OCI-M1 (cell line): ENCODE measurements around the gene RBSN.

Source experiments
- DNase-seq: peaks from one replicate; lab custom pipeline; 2025; lab: John Stamatoyannopoulos, UW

RBSN gene

DNA sequence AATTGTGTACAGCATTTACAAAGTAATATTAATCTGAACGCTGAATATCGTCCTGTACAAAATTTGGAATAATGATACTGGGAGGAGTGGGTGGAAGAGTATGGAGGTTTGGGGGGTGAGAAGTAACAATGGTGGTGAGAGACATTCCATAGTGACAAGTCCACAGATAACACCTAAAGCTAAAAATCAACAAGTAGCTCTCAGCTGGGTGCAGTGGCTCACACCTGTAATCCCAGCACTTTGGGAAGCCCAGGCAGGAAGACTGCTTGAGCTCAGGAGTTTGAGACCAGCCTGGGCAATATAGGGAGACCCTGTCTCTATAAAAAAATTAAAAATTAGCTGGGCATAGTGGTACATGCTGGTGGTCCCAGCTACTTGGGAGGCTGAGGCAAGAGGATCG lies 38.9 kb downstream of the RBSN start:
- DNase-seq, result no peak

DNA sequence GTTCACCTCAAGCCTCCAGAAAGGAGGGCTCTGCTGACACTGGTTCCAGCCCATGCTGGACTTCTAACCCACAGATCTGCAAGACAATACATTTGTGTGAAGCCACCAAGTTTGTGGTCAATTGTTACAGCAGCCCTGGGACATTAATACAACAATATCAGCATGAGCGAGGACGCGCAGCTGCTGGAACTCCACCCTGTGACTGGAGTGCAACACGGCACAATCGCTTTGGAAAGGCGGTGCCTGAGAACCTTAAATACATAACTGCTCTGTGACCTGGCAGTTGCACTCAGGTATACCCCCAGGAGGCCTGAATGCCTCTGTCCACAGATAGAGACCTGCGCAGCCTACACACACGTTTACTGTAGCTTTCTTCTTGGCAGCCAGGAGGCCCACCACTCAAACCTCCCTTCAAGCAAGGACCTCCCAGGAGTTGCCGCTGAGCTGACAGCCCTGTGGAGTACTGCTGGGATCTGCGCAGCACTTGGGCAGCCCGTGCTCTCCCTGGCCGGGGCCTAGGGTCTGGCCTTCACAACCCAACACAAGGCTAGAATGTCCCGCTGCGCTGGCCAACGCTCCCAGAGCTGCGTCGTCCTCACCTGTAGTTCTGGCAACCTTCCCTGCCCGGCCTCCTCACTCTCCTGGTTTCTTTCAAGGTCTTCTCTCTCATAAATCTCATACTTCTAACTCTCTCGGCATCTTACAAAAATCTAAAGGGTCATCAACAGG lies 42.1 kb downstream of the RBSN start:
- no peak for DNase-seq

- peak; percentile 63 for DNase-seq
These were observed 43.9 kb downstream of the RBSN start for GRCh38 chr3:15055019-15055557.

DNA sequence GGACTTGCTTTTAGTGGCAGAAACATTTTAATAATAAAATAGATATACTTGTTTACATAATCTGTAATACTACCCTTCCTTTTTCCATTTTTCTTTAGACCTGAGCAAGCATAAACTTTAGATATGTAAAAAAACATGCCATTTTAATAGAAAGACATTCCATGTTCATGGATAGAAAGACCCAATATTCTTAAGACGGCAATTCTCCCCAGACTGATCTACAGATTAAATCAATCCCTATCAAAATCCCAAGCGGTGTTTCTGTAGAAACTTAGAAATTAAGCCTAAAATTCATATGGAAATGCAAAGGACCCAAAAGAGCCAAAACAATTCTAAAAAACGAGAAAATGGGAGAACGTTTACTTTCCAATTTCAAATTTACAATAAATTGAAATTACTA lies 45.4 kb downstream of the RBSN start:
- DNase-seq, result no peak

DNA sequence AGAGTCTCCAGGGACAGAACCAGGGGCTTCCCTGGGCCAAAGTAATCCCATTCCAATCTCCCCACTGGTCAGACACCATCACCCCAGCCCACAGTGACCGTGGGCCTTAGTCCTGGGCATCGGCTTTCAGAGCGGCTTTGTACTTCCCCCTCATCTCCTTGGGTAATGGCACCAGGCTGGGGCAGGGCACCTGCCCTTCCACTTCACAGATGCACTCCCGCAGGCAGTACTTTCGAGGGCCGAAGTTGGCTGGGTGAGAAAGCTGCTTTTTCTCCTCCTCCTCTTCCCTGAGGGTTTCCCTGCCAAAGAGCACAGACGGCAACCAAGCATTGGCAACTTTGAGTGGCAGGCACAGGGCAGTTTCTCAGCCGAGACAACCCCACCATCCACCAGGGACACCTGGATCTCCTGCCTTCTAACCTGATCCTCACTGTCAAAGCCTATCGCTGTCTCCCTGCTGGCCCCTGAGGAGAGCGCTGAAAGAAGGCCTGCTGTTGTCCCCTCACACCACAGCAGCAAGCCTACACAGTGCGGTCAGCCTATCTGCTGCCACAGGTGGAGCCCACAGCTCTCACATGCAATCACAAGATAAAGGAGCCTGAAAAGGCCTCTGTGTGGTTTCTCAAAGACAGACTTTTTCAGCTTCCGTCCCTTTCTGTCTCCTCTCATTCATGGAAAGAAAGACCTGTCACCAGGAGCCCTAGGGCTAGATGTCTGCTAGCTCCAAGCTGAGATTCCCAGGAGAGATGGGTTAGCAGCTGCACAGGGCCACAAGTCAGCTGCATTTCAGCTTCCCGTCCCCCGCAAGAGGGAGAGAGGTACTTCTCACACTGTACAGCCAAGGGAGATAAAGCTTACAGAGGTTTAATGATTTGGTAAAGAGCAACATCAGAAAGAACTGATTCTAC lies 46.4 kb downstream of the RBSN start:
- peak; percentile 96 for DNase-seq

DNA sequence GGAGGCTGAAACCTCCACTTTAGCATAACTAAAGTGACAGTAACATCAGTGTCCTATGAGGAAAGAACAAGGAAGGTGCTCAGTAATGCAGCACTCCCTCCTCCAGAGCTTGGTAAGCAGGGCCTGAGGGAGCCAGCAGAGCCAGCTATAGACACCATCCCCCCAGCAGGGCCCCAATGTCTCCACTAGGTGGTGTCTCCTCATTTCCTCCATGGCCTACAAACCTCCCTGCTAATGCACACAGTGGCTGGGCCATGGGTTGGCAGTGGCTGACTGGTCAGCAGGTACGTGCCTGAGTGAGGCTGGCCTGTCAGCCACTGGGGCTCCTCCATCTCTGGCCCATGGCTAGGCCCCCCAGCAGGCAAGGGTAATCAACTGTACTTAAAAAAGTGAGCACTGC lies 47.4 kb downstream of the RBSN start:
- DNase-seq, result peak; percentile 82

DNA sequence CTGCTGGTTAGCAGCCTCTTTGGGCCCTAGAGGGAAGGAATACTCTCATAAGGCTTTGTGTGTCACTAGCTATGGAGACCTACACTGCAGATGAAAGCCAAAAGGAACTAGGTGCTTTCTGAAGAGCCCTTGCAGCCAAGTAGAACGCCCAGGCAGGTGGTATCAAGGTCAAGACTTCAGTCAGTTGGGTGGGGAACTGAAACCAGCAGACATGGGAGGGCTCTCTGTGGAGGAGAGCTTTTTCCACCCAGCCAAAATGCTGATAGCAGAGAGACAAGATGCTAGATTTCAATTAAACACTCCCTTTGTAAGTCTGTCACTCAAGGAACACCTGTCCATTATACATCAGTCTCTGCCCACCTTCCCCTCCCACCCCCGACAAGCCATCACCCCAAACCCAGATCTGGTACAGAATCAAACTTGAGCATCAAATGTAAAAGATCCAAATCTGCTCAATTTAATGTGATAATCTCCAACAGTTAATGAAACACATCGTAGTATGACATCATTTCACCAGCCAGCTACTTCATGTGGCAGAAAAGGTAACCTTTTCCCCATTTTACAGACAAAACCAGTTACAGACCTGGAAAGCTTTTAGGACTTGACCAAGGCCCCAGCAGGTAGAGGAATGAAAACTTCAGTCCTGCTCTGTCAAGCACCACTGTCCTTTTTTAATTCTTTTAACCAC lies 48.4 kb downstream of the RBSN start:
- no peak for DNase-seq

DNA sequence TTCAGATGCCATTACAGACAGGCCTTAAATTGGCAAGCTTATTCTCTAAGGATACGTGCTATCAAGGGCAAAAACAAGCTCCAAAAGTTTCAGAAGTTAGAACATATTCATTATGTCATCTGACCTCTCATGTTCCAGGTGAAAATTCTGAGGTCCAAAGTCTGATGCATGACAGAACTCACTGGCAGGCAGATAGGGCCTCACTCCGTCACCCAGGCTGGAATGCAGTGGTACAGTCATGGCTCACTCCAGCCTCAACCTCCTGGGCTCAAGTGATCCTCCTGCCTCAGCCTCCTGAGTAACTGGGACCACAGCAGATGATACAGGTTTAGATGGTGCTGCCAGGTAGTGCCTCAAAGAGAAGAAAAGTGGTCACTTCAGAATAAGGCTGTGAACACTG lies 49.4 kb downstream of the RBSN start:
- no peak for DNase-seq

GRCh38 chr3:15045667-15046066 lies 53.3 kb downstream of the RBSN start:
- DNase-seq, result no peak

DNA sequence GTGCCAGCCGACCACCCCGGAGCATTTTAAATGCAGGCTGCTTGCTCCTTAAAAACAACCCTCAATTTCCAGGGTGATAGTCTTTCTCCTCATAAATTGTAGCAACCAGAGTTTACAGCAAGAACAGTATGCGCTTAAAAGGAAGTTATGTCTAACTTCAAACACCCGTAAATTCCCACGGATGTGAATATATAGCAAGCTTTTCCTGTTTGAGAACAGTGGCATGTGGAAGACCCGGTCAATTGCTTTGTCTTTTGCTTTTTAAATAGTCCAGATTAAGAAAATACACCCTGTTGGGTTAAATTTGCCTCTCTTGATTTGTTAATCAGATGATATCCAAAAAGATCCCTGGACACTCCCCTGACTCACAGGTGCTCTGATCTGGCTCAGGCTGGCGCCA lies 54.6 kb downstream of the RBSN start:
- DNase-seq, result no peak

DNA sequence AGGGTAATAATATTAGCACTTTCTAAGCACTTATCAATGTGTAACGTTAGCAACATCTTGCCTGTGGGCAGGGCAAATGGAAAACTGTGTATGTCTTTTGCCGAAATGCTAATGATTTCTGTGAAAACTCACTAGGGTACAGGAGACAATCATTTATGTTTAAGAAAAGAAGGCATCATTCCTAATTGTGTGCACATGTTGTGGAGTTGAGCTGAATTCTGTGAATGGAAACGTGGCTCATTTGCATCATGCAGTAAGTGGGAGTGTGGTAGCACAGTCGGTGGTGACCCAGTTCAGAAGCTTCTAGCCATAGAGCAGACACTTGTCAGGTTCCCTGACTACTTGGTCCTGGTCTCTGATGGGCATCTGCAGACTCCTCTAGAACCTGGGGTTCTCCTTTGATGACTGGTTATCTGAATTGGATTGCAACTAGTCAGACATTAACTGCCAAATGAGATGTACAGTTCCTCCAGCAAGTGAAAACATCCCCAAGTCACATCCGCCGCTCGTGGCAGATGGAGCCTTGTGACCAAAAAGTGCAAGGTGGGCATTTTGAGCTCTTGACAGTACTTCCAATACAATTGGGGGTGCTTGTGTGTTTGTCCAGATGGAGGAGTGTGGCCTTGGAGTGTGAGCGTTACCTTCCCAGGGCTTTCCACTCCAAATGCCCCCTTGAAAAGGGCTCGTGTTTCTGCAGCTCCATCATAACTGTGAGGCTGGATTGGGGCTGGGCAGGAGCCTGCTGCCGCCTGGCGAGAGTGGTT lies 55.4 kb downstream of the RBSN start:
- no peak for DNase-seq

GRCh38 chr3:15042936-15043335 lies 56.0 kb downstream of the RBSN start:
- peak; percentile 15 for DNase-seq

GRCh38 chr3:15041950-15042349 lies 57.0 kb downstream of the RBSN start:
- DNase-seq, result no peak

DNA sequence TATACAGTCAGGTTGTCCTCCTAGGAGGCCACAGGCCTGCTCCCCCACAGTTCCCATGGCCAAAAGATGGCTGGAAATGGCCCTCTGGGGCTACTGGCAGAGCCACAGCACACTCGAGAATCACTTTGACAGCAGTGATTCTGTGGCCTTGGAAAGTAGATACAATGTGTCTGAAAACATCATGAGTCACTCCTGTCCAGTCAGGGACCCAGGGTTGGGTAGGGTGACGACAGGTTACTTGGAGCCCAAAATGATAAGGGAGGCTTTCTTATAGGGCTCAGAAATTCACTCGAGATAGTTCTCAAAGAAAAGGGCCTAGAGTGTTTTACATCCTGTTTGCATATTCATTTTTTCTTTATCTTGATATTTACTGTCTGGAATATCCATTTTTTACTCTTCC lies 58.1 kb downstream of the RBSN start:
- DNase-seq, result no peak

DNA sequence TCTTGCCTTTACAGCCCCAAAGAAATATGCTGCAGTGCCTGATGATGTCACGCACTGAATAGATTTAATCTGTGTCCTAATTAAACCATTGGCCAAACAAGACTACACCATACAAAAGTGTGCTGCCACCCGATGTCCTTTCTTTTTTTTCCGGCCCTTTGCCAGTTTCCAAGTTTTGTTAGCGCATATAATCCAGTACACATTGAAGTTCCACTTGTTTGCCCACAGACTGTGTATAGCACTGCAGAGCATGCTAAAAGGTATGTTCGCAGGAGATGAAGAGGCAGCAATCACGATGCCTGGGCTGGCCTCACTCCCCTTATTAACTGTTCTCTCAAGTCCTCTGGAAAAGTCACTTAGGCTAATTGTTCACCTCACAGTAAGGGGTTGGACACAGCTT lies 60.6 kb downstream of the RBSN start:
- no peak for DNase-seq

GRCh38 chr3:15033103-15033502 lies 65.8 kb downstream of the RBSN start:
- no peak for DNase-seq

- no peak for DNase-seq
These were observed 66.3 kb downstream of the RBSN start for GRCh38 chr3:15032650-15033049.

- no peak for DNase-seq
These were observed 69.3 kb downstream of the RBSN start for GRCh38 chr3:15029625-15030024.

- no peak for DNase-seq
These were observed 75.2 kb downstream of the RBSN start for GRCh38 chr3:15023719-15024118.

DNA sequence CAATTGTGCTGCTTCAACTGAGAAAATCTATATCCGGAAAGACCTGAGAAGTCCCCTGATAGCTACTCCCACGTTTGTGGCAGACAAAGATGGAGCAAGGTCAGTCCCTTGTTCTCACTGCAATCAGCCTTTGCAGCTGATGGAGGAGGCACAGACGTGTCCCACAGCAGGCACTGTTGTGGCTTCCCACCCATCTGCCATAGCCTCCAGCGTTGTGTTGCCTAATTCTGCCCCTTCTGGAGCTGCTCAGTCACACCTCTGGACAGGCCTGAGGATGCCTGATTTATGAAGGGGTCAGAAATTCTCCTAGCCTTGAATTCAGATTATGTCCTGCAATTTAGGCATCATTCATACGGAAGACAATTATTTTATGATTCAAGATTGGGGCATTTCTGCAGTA lies 75.7 kb downstream of the RBSN start:
- DNase-seq, result no peak
